ENCODE measurements around the gene NPB.
A peak's percentile ranks its signal among the peaks of the same experiment; 100 is the strongest.

DNA sequence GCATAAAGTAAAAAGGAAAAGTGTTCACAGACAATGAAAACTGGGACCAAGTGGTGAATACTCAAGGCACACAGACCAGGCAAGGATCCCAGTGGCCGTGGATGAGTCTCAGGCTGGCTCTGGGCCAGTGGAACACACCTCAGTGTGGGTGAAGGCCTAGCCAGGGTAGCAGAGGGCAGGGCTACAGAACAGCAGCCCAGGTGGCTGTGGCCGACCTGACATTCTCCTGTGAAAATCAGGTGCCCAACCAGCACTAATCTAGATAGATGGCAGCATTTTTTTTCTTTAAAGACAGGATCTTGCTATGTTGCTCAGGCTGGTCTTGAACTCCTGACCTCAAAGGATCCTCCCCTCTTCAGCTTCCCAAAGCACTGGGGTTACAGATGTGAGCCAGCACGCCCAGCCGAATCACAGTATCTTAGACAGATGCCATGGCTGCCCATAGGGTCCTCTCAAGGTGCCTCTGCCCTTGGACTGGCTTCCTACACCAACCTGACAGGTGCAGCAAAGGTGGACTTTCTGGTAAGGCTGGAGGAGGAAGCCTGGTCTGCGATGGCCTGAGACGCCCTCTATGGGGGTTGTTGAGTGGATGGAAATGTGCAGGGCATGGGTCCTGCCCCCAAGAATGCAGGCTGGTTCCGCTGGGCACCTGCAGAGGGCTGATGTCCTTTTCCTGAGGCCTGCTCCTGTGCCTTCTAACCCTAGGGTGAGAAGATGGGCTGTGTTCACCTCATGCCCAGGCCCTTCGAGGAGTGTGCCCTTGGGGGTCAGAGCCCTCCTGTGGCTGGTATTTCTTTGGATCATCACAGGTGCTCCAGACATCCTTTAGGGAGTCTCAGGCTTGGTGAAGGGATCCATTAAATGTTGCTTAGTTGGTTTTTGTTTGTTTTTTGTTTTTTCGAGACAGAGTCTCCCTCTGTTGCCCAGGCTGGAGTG lies 37.9 kb upstream of the NPB start:
- TF ChIP-seq POLR2A (IDR thresholded peaks at IDR 0.05; ENCODE audit: low read depth, low read length): peak; percentile 39; the same call in 1 of the 2 replicates
- no peak for TF ChIP-seq POLR2AphosphoS5 (IDR thresholded peaks at IDR 0.05; ENCODE audit: low read depth, low read length)
- no peak for TF ChIP-seq TAF1 (IDR thresholded peaks at IDR 0.05; ENCODE audit: borderline replicate concordance, low read depth, low read length)
